Osteoblast (primary cell): ENCODE data around the gene PBX3. TPM values are rescaled to one million over a fixed set of nuclear protein-coding genes. Genes with fewer than 3 reads are reported as not detected.
A peak's percentile ranks its signal among the peaks of the same experiment; 100 is the strongest.

Experiments
- DNase-seq: peaks from one replicate; pipeline ENCODE4 v3.0.0; 2011; ENCODE audit warnings: low spot score, mixed read lengths; ENCODE audit not compliant: insufficient read length; ENCODE audit errors: missing footprints
- H2AFZ ChIP-seq: 2 replicates; pipeline ENCODE4 v1.6.0; 2011; ENCODE audit warnings: mild to moderate bottlenecking, low read length
- H3K27ac ChIP-seq: 2 replicates; pipeline ENCODE4 v1.5.1; 2011; ENCODE audit warnings: mild to moderate bottlenecking, low read depth, low read length, moderate library complexity
- H3K27me3 ChIP-seq: 2 replicates; pipeline ENCODE4 v1.6.0; 2012; ENCODE audit warnings: mild to moderate bottlenecking, control low read depth, inconsistent platforms, low read length, moderate library complexity; ENCODE audit not compliant: insufficient read depth
- H3K36me3 ChIP-seq: 2 replicates; pipeline ENCODE4 v1.5.1; 2011; ENCODE audit warnings: mild to moderate bottlenecking, low read length, control low read depth, moderate library complexity; ENCODE audit not compliant: insufficient read depth
- H3K4me1 ChIP-seq: 2 replicates; pipeline ENCODE4 v1.5.1; 2011; ENCODE audit warnings: mild to moderate bottlenecking, low read length, control low read depth, moderate library complexity; ENCODE audit not compliant: insufficient read depth
- H3K4me2 ChIP-seq: 2 replicates; pipeline ENCODE4 v1.6.0; 2011; ENCODE audit warnings: mild to moderate bottlenecking, low read length; ENCODE audit not compliant: insufficient read depth
- H3K4me3 ChIP-seq: fragments of 200-600 bp; sonication (generic); 3 replicates; pipeline ENCODE4 v1.5.1; 2012; ENCODE audit warnings: mild to moderate bottlenecking, low read length, inconsistent platforms; ENCODE audit not compliant: insufficient read depth
- H3K79me2 ChIP-seq: 2 replicates; pipeline ENCODE4 v1.6.0; 2012; ENCODE audit warnings: mild to moderate bottlenecking, low read length, control low read depth, inconsistent platforms; ENCODE audit not compliant: insufficient read depth
- H3K9me3 ChIP-seq: 2 replicates; pipeline ENCODE4 v1.5.1; 2011; ENCODE audit warnings: low read depth, low read length, control low read depth
- H4K20me1 ChIP-seq: 2 replicates; pipeline ENCODE4 v1.6.0; 2012; ENCODE audit warnings: mild to moderate bottlenecking, low read length, control low read depth; ENCODE audit not compliant: insufficient read depth
- total RNA-seq: library from RNA; depleted of rRNA; stranded (reverse); fragments of >200 nt; gene quantifications from 2 replicates; pipeline ENCODE4 v1.2.3, GENCODE V29; 2012
- TF ChIP-seq, protein P1 (sequence below): IDR thresholded peaks from 2 replicates; pipeline ENCODE4 v1.5.1; 2011; ENCODE audit warnings: mild to moderate bottlenecking, low read depth, low read length, moderate library complexity; ENCODE audit errors: extremely low read depth

PBX3 gene
- total RNA-seq, 1 donor = 34.7 TPM

DNA sequence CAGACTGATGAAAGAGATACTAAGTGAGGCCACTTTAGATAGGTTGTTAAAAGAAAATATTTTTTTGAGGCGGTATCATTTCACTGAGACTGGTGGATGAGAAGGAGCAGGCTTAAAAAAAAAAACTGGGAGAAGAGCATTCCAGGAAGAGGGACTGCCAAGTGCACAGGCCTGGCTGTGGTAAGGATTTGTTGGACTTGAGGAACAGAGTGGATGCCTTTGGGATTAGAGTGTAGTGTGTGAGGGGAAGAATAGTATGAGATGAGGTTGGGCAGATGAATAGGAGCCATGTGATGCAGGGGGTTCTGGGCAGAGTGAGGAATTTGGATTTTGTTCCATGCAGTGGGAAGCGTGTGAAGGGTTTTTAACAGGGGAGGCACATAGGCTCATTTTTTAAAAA, 57.9 kb downstream of the PBX3 start:
- Histone ChIP-seq H3K27me3 (no peaks in the 10 kb centered on the region), H3K27ac (peak overlapping the region; percentile 78), H3K36me3 (no peaks in the 10 kb centered on the region), H3K4me3 (no peak overlapping the region), H3K79me2 (peaks cover 66% of the 10 kb centered on the region), H2AFZ (no peak overlapping the region), H4K20me1 (peaks cover 3% of the 10 kb centered on the region), H3K4me1 (peaks cover 36% of the 10 kb centered on the region), H3K9me3 (no peaks in the 10 kb centered on the region), H3K4me2 (peak overlapping the region; percentile 50)
- TF ChIP-seq, protein P1, sequence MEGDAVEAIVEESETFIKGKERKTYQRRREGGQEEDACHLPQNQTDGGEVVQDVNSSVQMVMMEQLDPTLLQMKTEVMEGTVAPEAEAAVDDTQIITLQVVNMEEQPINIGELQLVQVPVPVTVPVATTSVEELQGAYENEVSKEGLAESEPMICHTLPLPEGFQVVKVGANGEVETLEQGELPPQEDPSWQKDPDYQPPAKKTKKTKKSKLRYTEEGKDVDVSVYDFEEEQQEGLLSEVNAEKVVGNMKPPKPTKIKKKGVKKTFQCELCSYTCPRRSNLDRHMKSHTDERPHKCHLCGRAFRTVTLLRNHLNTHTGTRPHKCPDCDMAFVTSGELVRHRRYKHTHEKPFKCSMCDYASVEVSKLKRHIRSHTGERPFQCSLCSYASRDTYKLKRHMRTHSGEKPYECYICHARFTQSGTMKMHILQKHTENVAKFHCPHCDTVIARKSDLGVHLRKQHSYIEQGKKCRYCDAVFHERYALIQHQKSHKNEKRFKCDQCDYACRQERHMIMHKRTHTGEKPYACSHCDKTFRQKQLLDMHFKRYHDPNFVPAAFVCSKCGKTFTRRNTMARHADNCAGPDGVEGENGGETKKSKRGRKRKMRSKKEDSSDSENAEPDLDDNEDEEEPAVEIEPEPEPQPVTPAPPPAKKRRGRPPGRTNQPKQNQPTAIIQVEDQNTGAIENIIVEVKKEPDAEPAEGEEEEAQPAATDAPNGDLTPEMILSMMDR = no peak
- peak; percentile 63 for DNase-seq

DNA sequence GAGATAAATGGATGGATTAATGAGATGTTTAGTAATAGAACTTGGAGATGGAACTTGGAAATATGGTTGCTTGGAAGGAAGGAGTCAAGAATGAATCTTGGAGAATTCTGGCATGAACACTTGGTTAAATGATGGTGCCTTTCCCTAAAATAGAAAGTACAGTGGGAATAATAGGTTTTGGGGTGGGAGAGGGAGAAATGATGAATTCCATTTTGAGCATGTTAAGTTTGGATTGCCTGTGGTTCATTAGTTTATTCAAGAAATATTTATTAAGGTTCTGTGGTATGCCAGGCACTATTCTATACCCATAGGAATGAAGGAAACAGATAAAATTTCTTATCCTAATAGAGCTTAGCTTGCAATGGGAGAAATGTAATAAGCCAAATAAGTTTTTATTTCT, 58.4 kb downstream of the PBX3 start:
- Histone ChIP-seq H3K27ac (peak overlapping the region; percentile 78), H4K20me1 (peaks cover 3% of the 10 kb centered on the region), H3K36me3 (no peaks in the 10 kb centered on the region), H3K27me3 (no peaks in the 10 kb centered on the region), H3K4me1 (peaks cover 41% of the 10 kb centered on the region), H2AFZ (no peak overlapping the region), H3K4me3 (no peak overlapping the region), H3K79me2 (peaks cover 65% of the 10 kb centered on the region), H3K9me3 (no peaks in the 10 kb centered on the region), H3K4me2 (peak overlapping the region; percentile 50)
- TF ChIP-seq, protein P1 = no peak
- DNase-seq = no peak

DNA sequence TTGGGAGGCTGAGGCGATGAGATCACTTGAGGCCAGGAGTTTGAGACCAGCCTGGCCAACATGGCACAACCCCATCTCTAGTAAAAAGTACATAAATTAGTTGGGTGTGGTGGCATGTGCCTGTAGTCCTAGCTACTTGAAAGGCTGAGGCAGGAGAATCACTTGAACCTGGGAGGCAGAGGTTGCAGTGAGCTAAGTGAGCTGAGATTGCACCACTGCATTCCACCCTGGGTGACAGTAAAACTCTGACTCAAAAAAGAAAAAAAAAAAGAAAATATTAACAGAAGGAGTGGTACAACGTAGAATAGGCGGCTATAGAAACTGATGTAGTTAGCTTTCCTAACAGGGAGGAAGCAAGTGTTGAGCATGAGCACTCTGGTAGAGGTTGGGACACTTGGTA, 59.9 kb downstream of the PBX3 start:
- Histone ChIP-seq H3K4me3 (no peak overlapping the region), H3K36me3 (no peaks in the 10 kb centered on the region), H3K79me2 (peaks cover 68% of the 10 kb centered on the region), H3K9me3 (no peaks in the 10 kb centered on the region), H3K27me3 (no peaks in the 10 kb centered on the region), H3K27ac (peak overlapping the region; percentile 51), H3K4me1 (peaks cover 42% of the 10 kb centered on the region), H4K20me1 (peaks cover 3% of the 10 kb centered on the region), H3K4me2 (peak overlapping the region; percentile 6), H2AFZ (no peak overlapping the region)
- TF ChIP-seq, protein P1 = no peak
- no peak for DNase-seq

DNA sequence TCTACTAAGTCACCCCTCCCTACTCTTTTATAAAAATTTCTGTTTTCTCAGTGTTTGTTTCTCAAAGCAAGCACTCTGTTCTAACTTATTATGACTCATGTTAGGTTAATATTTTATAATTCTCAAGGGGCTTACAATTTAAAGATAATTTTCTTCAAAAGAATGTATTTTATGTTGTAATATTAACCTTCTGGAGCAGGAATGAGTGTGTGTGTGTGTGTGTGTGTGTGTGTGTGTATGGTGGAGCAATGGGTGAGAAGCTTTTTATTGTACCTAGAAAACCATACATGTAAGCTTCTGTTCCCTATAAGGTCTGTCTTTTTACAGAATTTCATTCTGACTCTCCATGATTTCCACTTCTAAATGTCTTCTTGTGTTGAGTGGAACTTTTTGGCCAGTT, 63.0 kb downstream of the PBX3 start:
- Histone ChIP-seq H3K4me3 (no peak overlapping the region), H3K36me3 (no peaks in the 10 kb centered on the region), H3K9me3 (no peaks in the 10 kb centered on the region), H3K79me2 (peaks cover 85% of the 10 kb centered on the region), H3K4me2 (no peak overlapping the region), H4K20me1 (peaks cover 3% of the 10 kb centered on the region), H3K4me1 (peaks cover 34% of the 10 kb centered on the region), H3K27ac (no peak overlapping the region), H2AFZ (no peak overlapping the region), H3K27me3 (no peaks in the 10 kb centered on the region)
- DNase-seq = no peak
- TF ChIP-seq, protein P1 = no peak
